Measurements from ENCODE around the gene ITIH6. TPM values are rescaled to one million over a fixed set of nuclear protein-coding genes. Genes with fewer than 3 reads are reported as not detected.

Gene ITIH6
- total and polyA plus RNA-seq, 4 donors = not detected

DNA sequence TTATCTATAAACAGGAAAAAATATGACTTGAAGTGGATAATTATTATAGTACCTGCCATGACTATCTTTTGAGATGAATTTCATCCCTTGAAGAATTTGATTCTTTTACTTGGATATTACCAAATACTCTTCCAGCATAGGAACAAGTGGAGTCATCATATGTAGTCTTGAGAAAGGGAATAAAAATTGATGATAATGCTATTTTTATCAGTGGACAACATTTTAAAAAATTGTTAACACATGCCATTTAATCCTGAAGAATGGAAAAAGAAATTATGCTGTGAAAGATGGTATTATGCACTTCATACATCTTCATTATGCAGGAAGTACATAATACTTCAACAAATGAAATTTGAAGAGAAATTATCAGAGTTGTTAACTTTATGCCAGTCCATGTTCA is 83.6 kb downstream of the ITIH6 start:
- no peaks in the 10 kb centered on the region for H3K4me1 ChIP-seq (ENCODE audit: control insufficient read depth in 1 of 2, insufficient read depth in 2 of 2, low read length in 2 of 2)
- H3K36me3 ChIP-seq (ENCODE audit: control insufficient read depth in 1 of 2, insufficient read depth in 2 of 2, low read length in 1 of 2) = no peaks in the 10 kb centered on the region
- no peaks in the 10 kb centered on the region for H3K9me3 ChIP-seq (ENCODE audit: control insufficient read depth, low read length)
- intact Hi-C loops (cut with DNase I) = no loop called here
- no peak overlapping the region for H3K4me3 ChIP-seq (ENCODE audit: low read length in 2 of 2)
- DNase-seq (no peak), ATAC-seq (ENCODE audit: low FRiP score) (no peak)
- no peaks in the 10 kb centered on the region for H3K27me3 ChIP-seq (ENCODE audit: control insufficient read depth in 1 of 2, insufficient read depth in 2 of 2, low read length in 1 of 2)
- no peak overlapping the region for H3K27ac ChIP-seq (ENCODE audit: low read depth in 1 of 2, low read length in 2 of 2)

DNA sequence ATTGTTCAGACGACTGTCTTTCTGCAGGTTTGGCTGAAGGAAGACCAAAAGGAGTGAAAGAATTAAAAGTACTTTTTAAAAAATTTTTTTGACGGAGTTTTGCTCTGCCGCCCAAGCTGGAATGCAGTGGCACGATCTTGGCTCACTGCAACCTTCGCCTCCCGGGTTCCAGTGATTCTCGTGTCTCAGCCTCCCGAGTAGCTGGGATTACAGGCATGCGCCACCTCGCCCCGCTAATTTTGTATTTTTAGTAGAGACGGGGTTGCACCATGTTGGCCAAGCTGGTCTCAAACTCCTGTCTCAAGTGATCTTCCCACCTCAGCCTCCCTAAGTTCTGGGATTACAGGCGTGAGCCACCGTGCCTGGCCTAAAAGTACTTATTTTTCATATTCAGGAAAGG is 86.3 kb downstream of the ITIH6 start:
- Histone ChIP-seq H3K4me3 (ENCODE audit: low read length in 2 of 2) (no peak overlapping the region), H3K27me3 (ENCODE audit: control insufficient read depth in 1 of 2, insufficient read depth in 2 of 2, low read length in 1 of 2) (no peaks in the 10 kb centered on the region), H3K9me3 (ENCODE audit: control insufficient read depth, low read length) (no peaks in the 10 kb centered on the region), H3K4me1 (ENCODE audit: control insufficient read depth in 1 of 2, insufficient read depth in 2 of 2, low read length in 2 of 2) (no peaks in the 10 kb centered on the region), H3K36me3 (ENCODE audit: control insufficient read depth in 1 of 2, insufficient read depth in 2 of 2, low read length in 1 of 2) (no peaks in the 10 kb centered on the region), H3K27ac (ENCODE audit: low read depth in 1 of 2, low read length in 2 of 2) (no peak overlapping the region)
- no peak for ATAC-seq (ENCODE audit: low FRiP score)
- DNase-seq = no peak
- intact Hi-C loops (cut with DNase I) = no loop called here
- WGBS, 2 donors = 90 to 95% methylated on average over 14 of the region's 14 CpGs

DNA sequence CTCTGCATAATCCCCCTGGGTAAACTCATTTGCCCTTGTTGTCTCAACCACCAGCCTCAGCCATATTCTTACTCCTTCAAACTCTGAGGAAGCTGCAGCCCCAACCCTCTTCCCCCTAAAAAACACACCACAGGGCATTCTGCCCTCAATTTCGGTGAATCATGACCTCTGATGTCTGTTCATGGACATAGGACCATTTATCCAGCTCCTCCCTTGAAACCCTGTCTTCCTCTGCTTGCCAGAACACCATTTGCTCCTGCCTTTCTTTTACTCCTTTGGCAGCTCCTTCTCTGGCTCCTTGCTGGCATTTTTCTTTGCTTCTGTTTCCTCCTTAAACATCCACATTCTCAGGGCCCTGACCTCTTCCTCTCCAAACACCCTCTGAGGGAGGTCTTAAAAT is 87.1 kb downstream of the ITIH6 start:
- ATAC-seq (ENCODE audit: low FRiP score) (no peak), DNase-seq (no peak)
- H3K36me3 ChIP-seq (ENCODE audit: control insufficient read depth in 1 of 2, insufficient read depth in 2 of 2, low read length in 1 of 2) = no peaks in the 10 kb centered on the region
- H3K4me3 ChIP-seq (ENCODE audit: low read length in 2 of 2) = no peak overlapping the region
- H3K27ac ChIP-seq (ENCODE audit: low read depth in 1 of 2, low read length in 2 of 2) = no peak overlapping the region
- H3K9me3 ChIP-seq (ENCODE audit: control insufficient read depth, low read length) = no peaks in the 10 kb centered on the region
- intact Hi-C loops (cut with DNase I) = no loop called here
- H3K4me1 ChIP-seq (ENCODE audit: control insufficient read depth in 1 of 2, insufficient read depth in 2 of 2, low read length in 2 of 2) = no peaks in the 10 kb centered on the region
- 6 to 53% methylated on average over 1 of the region's 1 CpG for WGBS, 2 donors
- no peaks in the 10 kb centered on the region for H3K27me3 ChIP-seq (ENCODE audit: control insufficient read depth in 1 of 2, insufficient read depth in 2 of 2, low read length in 1 of 2)

DNA sequence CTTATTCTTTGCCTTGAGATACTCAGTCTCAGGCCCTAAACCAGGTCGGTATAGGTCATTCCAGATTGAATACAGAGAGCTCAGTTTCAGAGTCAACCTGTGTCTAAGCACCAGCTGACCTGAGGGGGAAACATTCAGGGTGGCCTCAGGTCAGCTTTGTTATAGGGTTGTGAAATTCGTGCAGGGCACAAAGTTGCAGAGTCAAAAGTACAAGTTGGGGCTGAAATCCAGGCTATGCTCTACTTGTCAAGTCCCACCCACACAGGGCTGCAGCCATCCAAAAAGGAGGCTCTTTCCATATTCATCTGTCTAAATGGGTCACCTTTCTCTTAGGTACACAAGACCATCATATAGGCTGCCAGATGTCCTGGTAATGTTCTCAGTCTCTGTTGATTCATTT is 89.7 kb downstream of the ITIH6 start:
- Histone ChIP-seq H3K36me3 (ENCODE audit: control insufficient read depth in 1 of 2, insufficient read depth in 2 of 2, low read length in 1 of 2) (no peaks in the 10 kb centered on the region), H3K4me1 (ENCODE audit: control insufficient read depth in 1 of 2, insufficient read depth in 2 of 2, low read length in 2 of 2) (no peaks in the 10 kb centered on the region), H3K27me3 (ENCODE audit: control insufficient read depth in 1 of 2, insufficient read depth in 2 of 2, low read length in 1 of 2) (no peaks in the 10 kb centered on the region), H3K9me3 (ENCODE audit: control insufficient read depth, low read length) (no peaks in the 10 kb centered on the region), H3K27ac (ENCODE audit: low read depth in 1 of 2, low read length in 2 of 2) (no peak overlapping the region), H3K4me3 (ENCODE audit: low read length in 2 of 2) (no peak overlapping the region)
- no peak for DNase-seq
- ATAC-seq (ENCODE audit: low FRiP score) = no peak
- 46 to 77% methylated on average over 2 of the region's 2 CpGs for WGBS, 2 donors
- intact Hi-C loops (cut with DNase I) = no loop called here

Other genes starting within 250 kb of the ITIH6 start
- 100 to 1,000 TPM; 161 to 174 TPM for gene MAGED2, start 9.5 kb upstream of the ITIH6 start, total RNA-seq
- gene MAGED2, start 9.5 kb upstream of the ITIH6 start, polyA plus RNA-seq = 100 to 1,000 TPM in 1 of 2 donors, 10 to 100 TPM in 1; 80.1 to 247 TPM
- 10 to 100 TPM; 13.5 to 21.2 TPM for gene TRO, start 122.6 kb upstream of the ITIH6 start, total RNA-seq
- 10 to 100 TPM in 1 of 2 donors, 1 to 10 TPM in 1; 1.3 to 35.4 TPM for gene TRO, start 122.6 kb upstream of the ITIH6 start, polyA plus RNA-seq
- under 1 TPM; 0.30 to 0.39 TPM for gene PFKFB1, start 195.9 kb upstream of the ITIH6 start, total RNA-seq
- not detected for gene PFKFB1, start 195.9 kb upstream of the ITIH6 start, polyA plus RNA-seq
- gene APEX2, start 202.1 kb upstream of the ITIH6 start, total RNA-seq = 10 to 100 TPM in 1 of 2 donors, 1 to 10 TPM in 1; 9.9 to 10.1 TPM
- 1 to 10 TPM; 6.0 to 6.6 TPM for gene APEX2, start 202.1 kb upstream of the ITIH6 start, polyA plus RNA-seq
- gene ALAS2, start 232.7 kb upstream of the ITIH6 start, total RNA-seq = 10 to 100 TPM in 1 of 2 donors, 1 to 10 TPM in 1; 2.5 to 10.4 TPM
- gene ALAS2, start 232.7 kb upstream of the ITIH6 start, polyA plus RNA-seq = not detected

All from aorta (tissue), 5 donors.